ENCODE results near the gene ANAPC2.

Gene ANAPC2

GRCh38 chr9:137214620-137215019 lies 26.3 kb upstream of the ANAPC2 start:
- DNase-seq = no peak

GRCh38 chr9:137213160-137214060 lies 25.1 kb upstream of the ANAPC2 start:
- DNase-seq = no peak

GRCh38 chr9:137212520-137212919 lies 24.2 kb upstream of the ANAPC2 start:
- DNase-seq = no peak

GRCh38 chr9:137211532-137211931 lies 23.2 kb upstream of the ANAPC2 start:
- no peak for DNase-seq

GRCh38 chr9:137206602-137207001 lies 18.2 kb upstream of the ANAPC2 start:
- peak; percentile 76 for DNase-seq

GRCh38 chr9:137205126-137206069 lies 17.0 kb upstream of the ANAPC2 start, which contains the start of the genes NDOR1 and TMEM203:
Gene NDOR1 (plus strand): TSS chr9:137205700. CDS start chr9:137205778, 78 bp downstream.
Gene TMEM203 (minus strand): TSS chr9:137205648. CDS start chr9:137205414, 234 bp downstream.
- DNase-seq = peak; percentile 88

- no peak for DNase-seq
Measured at GRCh38 chr9:137204731-137205125, 16.4 kb upstream of the ANAPC2 start.

- DNase-seq = no peak
Measured at GRCh38 chr9:137202966-137203365, 14.6 kb upstream of the ANAPC2 start.

GRCh38 chr9:137201205-137201868 lies 13.0 kb upstream of the ANAPC2 start:
- no peak for DNase-seq

- DNase-seq = peak; percentile 99
Measured at GRCh38 chr9:137200311-137201204, 12.2 kb upstream of the ANAPC2 start, which contains the start of gene TPRN. Gene TPRN (minus strand): TSS chr9:137200741. CDS start chr9:137200711, 30 bp downstream.

- no peak for DNase-seq
Measured at GRCh38 chr9:137199411-137200121, 11.2 kb upstream of the ANAPC2 start.

GRCh38 chr9:137198902-137199283 lies 10.5 kb upstream of the ANAPC2 start:
- no peak for DNase-seq

GRCh38 chr9:137198051-137198901 lies 9.9 kb upstream of the ANAPC2 start:
- no peak for DNase-seq

GRCh38 chr9:137195525-137196220 lies 7.3 kb upstream of the ANAPC2 start:
- DNase-seq = no peak

- DNase-seq = no peak
Measured at GRCh38 chr9:137194909-137195308, 6.5 kb upstream of the ANAPC2 start.

- no peak for DNase-seq
Measured at GRCh38 chr9:137194388-137194787, 6.0 kb upstream of the ANAPC2 start.

- no peak for DNase-seq
Measured at GRCh38 chr9:137193771-137194170, 5.4 kb upstream of the ANAPC2 start.

- DNase-seq = no peak
Measured at GRCh38 chr9:137192859-137193258, 4.5 kb upstream of the ANAPC2 start.

- DNase-seq = no peak
Measured at GRCh38 chr9:137192448-137192780, 4.1 kb upstream of the ANAPC2 start.

All from hematopoietic multipotent progenitor cell treated with erythropoietin and hydrocortisone succinate and interleukin-3 and kit ligand, for 8 days (in vitro differentiated cells).